Mesothelial cell of epicardium (in vitro differentiated cells): ENCODE measurements around the gene DSCAM. TPM values are rescaled to one million over a fixed set of nuclear protein-coding genes. Genes with fewer than 3 reads are reported as not detected.

Experiments used
- DNase-seq, 2 experiments: peaks; one replicate each; pipeline ENCODE4 v3.0.0; 2021; ENCODE audit warnings: low spot score in 2 of 2; ENCODE audit not compliant: unreplicated experiment in 2 of 2
- H3K27ac Mint-ChIP-seq: 2 replicates; pipeline ENCODE4 v1.8.0; 2021; ENCODE audit warnings: mixed read lengths
- H3K27me3 Mint-ChIP-seq: 2 replicates; pipeline ENCODE4 v1.8.0; 2021; ENCODE audit warnings: low read depth, mixed read lengths
- H3K36me3 Mint-ChIP-seq: 2 replicates; pipeline ENCODE4 v1.8.0; 2021; ENCODE audit warnings: mixed read lengths
- H3K4me1 Mint-ChIP-seq: 2 replicates; pipeline ENCODE4 v1.8.0; 2021; ENCODE audit warnings: mixed read lengths
- H3K4me3 Mint-ChIP-seq: 2 replicates; pipeline ENCODE4 v1.8.0; 2021; ENCODE audit warnings: mild to moderate bottlenecking, moderate library complexity, mixed read lengths
- H3K9me3 Mint-ChIP-seq: 2 replicates; pipeline ENCODE4 v1.8.0; 2021; ENCODE audit warnings: mixed read lengths
- total RNA-seq: library from RNA; stranded (reverse); gene quantifications from 3 replicates; pipeline ENCODE4 v1.2.1, GENCODE V29; 2021
- TF ChIP-seq, protein P1 (sequence below): fragments of 200-600 bp; sonication (generic); IDR thresholded peaks from one replicate; pipeline ENCODE4 v1.5.0; 2021; ENCODE audit warnings: antibody characterized with exemption; ENCODE audit not compliant: unreplicated experiment

DSCAM gene
- total RNA-seq, 1 donor from 2014 or later: not detected

DNA sequence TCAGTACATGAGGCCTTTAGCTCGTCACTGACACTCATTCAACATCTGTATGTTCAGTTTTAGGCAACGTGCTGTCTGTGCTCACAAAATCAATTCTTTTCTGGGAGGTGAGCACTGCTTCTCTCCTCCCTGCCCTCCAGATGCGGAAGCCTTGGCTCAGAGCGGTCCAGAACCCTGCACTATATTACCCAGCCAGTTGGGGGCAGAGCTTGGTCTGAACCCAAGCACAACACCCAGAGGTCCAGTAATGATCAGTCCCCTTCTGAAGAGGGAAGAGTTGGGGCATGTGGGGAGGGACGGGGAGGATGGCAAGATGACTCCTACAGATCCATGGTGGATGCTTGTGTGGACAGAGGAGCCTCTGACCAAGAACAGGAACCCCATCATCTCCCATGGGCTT, 5.6 kb upstream of the DSCAM start:
- no peak for DNase-seq
- H3K27me3 Mint-ChIP-seq: peaks cover 18% of the 10 kb centered on the region
- no peak overlapping the region for H3K4me3 Mint-ChIP-seq
- no peaks in the 10 kb centered on the region for H3K36me3 Mint-ChIP-seq
- TF ChIP-seq, protein P1, sequence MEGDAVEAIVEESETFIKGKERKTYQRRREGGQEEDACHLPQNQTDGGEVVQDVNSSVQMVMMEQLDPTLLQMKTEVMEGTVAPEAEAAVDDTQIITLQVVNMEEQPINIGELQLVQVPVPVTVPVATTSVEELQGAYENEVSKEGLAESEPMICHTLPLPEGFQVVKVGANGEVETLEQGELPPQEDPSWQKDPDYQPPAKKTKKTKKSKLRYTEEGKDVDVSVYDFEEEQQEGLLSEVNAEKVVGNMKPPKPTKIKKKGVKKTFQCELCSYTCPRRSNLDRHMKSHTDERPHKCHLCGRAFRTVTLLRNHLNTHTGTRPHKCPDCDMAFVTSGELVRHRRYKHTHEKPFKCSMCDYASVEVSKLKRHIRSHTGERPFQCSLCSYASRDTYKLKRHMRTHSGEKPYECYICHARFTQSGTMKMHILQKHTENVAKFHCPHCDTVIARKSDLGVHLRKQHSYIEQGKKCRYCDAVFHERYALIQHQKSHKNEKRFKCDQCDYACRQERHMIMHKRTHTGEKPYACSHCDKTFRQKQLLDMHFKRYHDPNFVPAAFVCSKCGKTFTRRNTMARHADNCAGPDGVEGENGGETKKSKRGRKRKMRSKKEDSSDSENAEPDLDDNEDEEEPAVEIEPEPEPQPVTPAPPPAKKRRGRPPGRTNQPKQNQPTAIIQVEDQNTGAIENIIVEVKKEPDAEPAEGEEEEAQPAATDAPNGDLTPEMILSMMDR: no peak
- H3K27ac Mint-ChIP-seq: no peak overlapping the region
- no peaks in the 10 kb centered on the region for H3K4me1 Mint-ChIP-seq
- H3K9me3 Mint-ChIP-seq: peaks cover 2% of the 10 kb centered on the region

GRCh38 chr21:40851749-40852148, 4.8 kb upstream of the DSCAM start:
- no peaks in the 10 kb centered on the region for H3K36me3 Mint-ChIP-seq
- H3K27me3 Mint-ChIP-seq: peaks cover 18% of the 10 kb centered on the region
- no peaks in the 10 kb centered on the region for H3K9me3 Mint-ChIP-seq
- H3K27ac Mint-ChIP-seq: no peak overlapping the region
- no peak overlapping the region for H3K4me3 Mint-ChIP-seq
- no peak for DNase-seq
- peaks cover 6% of the 10 kb centered on the region for H3K4me1 Mint-ChIP-seq
- TF ChIP-seq, protein P1: no peak

DNA sequence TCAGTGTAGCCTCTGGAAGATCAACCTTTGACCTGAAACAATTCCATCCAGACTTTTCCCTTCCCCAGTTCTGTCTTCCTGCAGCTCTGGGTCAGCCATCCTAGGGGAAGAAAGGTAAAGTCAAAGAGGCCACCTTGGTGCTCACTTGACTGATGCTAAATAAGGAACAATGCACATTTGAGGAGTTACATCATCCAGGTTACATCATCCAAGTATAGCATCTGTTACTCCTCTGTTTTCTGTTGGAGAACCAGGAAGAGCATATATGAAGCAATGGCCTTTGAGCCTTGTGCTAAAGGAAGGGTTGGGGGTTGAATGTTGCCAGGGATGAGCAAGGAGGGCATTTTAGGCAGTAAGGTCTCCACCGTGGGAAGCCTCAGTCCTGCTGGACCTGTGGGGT, 3.1 kb upstream of the DSCAM start:
- Mint-ChIP-seq H3K4me1 (peaks cover 6% of the 10 kb centered on the region), H3K4me3 (no peak overlapping the region), H3K36me3 (no peaks in the 10 kb centered on the region), H3K27ac (no peak overlapping the region), H3K27me3 (peaks cover 24% of the 10 kb centered on the region), H3K9me3 (no peaks in the 10 kb centered on the region)
- TF ChIP-seq, protein P1: no peak
- DNase-seq: no peak

- H3K36me3 Mint-ChIP-seq: no peaks in the 10 kb centered on the region
- TF ChIP-seq, protein P1: no peak
- no peak for DNase-seq
- peaks cover 25% of the 10 kb centered on the region for H3K27me3 Mint-ChIP-seq
- no peaks in the 10 kb centered on the region for H3K9me3 Mint-ChIP-seq
- H3K4me3 Mint-ChIP-seq: no peak overlapping the region
- H3K4me1 Mint-ChIP-seq: peaks cover 6% of the 10 kb centered on the region
- H3K27ac Mint-ChIP-seq: no peak overlapping the region
Observed at GRCh38 chr21:40847951-40848350, 993 bp upstream of the DSCAM start.

DNA sequence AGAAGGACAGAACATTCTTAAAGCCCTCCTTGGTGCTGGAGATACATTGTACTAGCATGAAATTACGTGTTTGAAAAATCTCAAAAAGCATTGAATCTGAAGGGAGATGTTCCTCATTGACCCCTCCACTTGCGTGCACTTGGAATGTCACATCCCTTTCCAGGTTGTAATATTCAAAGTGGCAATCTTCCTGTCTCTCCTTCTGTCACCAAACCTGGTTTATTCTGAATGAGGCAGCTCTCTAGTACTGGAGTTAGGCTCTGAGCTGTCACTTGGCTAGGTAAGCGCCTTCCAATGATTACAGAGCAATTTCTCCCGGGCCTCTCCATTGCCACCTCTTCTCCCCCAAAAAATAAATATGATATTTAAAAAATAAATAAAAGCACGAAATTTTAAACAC, 855 bp downstream of the DSCAM start:
- Mint-ChIP-seq H3K4me3 (no peak overlapping the region), H3K9me3 (no peaks in the 10 kb centered on the region), H3K27me3 (peaks cover 42% of the 10 kb centered on the region), H3K36me3 (no peaks in the 10 kb centered on the region), H3K27ac (no peak overlapping the region), H3K4me1 (peaks cover 12% of the 10 kb centered on the region)
- no peak for DNase-seq
- TF ChIP-seq, protein P1: no peak

DNA sequence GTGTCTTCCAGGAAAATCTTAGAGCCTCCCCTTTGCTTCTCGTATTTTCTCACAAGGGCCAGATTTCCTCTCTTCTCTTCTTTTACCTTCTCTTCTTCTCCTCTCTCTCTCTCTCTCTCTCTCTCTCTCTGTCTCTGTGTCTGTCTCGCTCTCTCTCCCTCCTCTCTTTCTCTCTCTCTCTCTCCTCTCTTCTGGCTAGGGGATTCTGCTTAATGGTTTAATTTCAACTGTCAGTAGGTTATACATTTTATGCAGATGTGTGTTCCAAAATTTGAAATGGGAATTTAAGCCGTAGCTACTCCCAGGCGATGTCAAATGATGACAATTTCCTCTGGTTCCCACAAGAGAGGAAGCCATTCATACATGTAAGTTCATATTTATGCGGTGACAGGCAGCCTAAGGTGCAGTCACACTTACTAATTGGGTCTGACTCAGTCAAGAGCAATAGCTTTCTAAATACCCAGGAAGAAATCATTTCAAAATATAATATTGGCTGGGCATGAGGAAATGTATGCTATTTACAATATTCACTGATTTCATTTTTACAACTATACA, 1.4 kb downstream of the DSCAM start:
- peaks cover 15% of the 10 kb centered on the region for H3K4me1 Mint-ChIP-seq
- peaks cover 48% of the 10 kb centered on the region for H3K27me3 Mint-ChIP-seq
- TF ChIP-seq, protein P1: no peak
- H3K27ac Mint-ChIP-seq: no peak overlapping the region
- H3K4me3 Mint-ChIP-seq: no peak overlapping the region
- no peaks in the 10 kb centered on the region for H3K9me3 Mint-ChIP-seq
- DNase-seq: no peak
- H3K36me3 Mint-ChIP-seq: no peaks in the 10 kb centered on the region
